KBM-7 (cell line): ENCODE data around the gene CHMP5.
A peak's percentile ranks its signal among the peaks of the same experiment; 100 is the strongest.

Experiments used
- DNase-seq: peaks from one replicate; pipeline ENCODE4 v3.0.0-alpha.2; 2015
- in situ Hi-C: fragments of 300-500 bp; cut with MboI; formaldehyde crosslinking; loops from 2 replicates; pipeline ENCODE4 v1.14.3; 2020; ENCODE audit warnings: low sequenced_read_pairs, low pct_unique_long_range_greater_than_20kb, mixed read lengths

The CHMP5 gene

GRCh38 chr9:33241298-33241697 lies 23.6 kb upstream of the CHMP5 start:
- DNase-seq: no peak
- in situ Hi-C loops: no loop called here

GRCh38 chr9:33242609-33243134 lies 22.2 kb upstream of the CHMP5 start:
- in situ Hi-C loops: no loop called here
- no peak for DNase-seq

- in situ Hi-C loops: no loop called here
Measured at GRCh38 chr9:33244137-33244784, 20.6 kb upstream of the CHMP5 start.

DNA sequence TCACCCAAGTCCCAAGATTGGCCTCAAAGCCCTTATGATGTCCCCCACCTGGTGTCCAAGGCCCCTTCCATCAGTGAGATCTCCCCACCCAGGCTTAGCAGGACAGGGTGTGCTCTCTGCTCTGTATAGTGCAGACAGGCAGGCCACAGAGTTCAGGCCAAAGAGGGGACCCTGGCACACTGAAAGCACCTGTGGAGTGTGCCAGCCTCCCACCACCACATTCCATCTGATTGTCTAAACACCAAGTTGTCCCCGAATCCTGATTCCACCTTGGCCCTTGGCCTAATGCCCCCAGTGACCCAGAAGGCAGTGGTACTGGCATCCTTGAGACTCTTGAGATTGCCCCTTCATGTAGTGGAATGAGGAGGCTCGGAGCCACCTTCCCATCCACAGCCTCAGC lies 19.5 kb upstream of the CHMP5 start:
- DNase-seq: no peak
- in situ Hi-C loops: no loop called here

More at GRCh38 chr9:33244137-33244784, 20.6 kb upstream of the CHMP5 start:
- DNase-seq: no peak

GRCh38 chr9:33246269-33246860 lies 18.5 kb upstream of the CHMP5 start:
- no peak for DNase-seq
- in situ Hi-C loops: no loop called here

GRCh38 chr9:33248606-33249005 lies 16.2 kb upstream of the CHMP5 start:
- in situ Hi-C loops: no loop called here
- DNase-seq: no peak

DNA sequence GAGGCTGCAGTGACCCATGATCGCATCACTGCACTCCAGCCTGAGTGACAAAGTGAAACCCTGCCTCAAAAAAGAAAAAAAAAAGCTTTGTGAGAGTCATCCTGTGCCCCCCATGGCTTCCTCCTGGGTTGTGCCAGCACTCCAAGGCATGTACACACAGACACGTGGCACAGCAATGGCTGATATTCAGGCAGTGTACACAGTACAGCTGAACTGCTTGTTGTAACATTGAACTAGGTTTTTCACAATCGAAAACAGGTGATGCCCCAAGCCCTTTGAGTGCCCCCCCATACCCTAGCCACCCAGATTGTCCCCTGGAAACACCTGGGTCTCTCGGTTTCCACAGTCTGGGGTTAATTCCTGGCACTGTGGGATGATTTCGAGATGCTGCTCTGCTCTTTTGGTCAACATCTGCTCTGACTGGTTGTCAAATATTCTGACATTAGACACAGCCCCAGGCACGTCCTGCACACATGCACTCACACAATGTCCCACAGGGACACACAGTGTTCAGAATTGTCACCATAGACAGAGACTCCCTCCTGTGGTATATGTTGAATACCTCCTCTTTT lies 15.7 kb upstream of the CHMP5 start:
- in situ Hi-C loops: no loop called here
- no peak for DNase-seq

GRCh38 chr9:33249983-33250382 lies 14.9 kb upstream of the CHMP5 start:
- in situ Hi-C loops: no loop called here

GRCh38 chr9:33250458-33250995 lies 14.3 kb upstream of the CHMP5 start:
- DNase-seq: no peak
- in situ Hi-C loops: no loop called here

More at GRCh38 chr9:33249983-33250382, 14.9 kb upstream of the CHMP5 start:
- no peak for DNase-seq

DNA sequence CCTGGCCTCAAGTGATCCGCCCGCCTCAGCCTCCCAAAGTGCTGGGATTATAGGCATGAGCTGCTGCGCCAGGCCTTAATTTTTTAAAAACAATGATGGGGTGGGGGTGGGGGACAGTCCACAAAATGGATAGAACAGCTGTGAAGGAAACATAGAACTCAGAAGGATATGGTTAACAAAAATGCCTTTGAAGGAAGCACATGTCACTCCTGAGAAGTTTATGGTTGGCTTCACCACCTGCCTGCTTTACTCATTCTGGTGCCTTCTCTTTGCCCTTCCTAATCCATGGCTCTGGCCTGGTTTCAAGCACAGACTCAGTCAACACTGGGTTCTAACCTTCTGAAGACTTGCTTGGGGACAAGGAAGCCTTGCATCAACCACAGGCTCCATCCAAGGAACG lies 10.6 kb upstream of the CHMP5 start:
- in situ Hi-C loops: no loop called here

DNA sequence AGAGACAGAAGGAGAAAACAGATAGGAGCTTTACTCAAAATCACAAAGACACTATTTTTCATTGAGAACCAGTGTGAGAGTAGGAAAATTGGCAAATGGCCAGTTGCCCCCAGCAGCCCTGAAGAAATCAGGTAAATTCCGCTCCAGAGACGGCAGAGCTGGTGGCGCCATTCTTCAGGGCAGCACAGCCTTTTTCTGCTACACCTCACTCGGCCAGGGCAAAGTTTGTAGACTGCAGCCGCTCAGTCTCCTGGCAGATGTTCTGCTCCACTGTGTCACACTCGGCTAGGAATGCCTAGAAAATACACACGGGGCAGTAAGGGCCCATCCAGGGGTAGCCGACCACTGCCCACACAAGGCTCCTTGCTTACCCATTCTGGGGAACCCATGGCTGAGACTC lies 9.8 kb upstream of the CHMP5 start:
- in situ Hi-C loops: no loop called here
- no peak for DNase-seq

More for the DNA sequence above, 10.6 kb upstream of the CHMP5 start:
- no peak for DNase-seq

- in situ Hi-C loops: no loop called here
- DNase-seq: no peak
Measured at GRCh38 chr9:33255471-33255870, 9.4 kb upstream of the CHMP5 start.

DNA sequence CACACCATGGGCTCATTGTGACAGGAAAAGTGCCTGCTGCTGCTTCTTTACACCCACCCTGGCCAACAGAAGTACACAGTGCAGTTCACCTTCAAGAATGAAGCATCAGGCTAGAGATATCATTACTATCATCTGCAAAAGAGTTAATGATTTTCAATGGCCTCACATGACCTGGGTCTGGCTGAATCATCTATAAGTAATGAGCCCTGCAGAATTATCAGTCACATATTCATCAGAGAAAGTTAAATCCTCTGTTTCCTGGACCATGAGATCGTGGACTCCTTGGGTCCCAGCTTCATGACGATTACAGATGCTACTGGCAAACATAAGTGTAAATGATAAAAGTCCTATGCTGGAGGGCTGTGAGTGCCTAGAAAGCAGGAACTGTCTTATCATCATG lies 8.6 kb upstream of the CHMP5 start:
- in situ Hi-C loops: no loop called here
- DNase-seq: no peak

GRCh38 chr9:33257276-33257675 lies 7.6 kb upstream of the CHMP5 start:
- in situ Hi-C loops: no loop called here
- no peak for DNase-seq

GRCh38 chr9:33260372-33260771 lies 4.5 kb upstream of the CHMP5 start:
- in situ Hi-C loops: no loop called here
- DNase-seq: no peak

GRCh38 chr9:33263131-33264002 lies 1.5 kb upstream of the CHMP5 start:
- in situ Hi-C loops: no loop called here
- peak; percentile 46 for DNase-seq

- in situ Hi-C loops: no loop called here
- DNase-seq: peak; percentile 46
Measured at GRCh38 chr9:33264003-33264472, 811 bp upstream of the CHMP5 start.

GRCh38 chr9:33265211-33265865 lies 489 bp downstream of the CHMP5 start:
- in situ Hi-C loops: no loop called here
- DNase-seq: no peak
